ENCODE data around the gene NRXN3. TPM values are rescaled to one million over a fixed set of nuclear protein-coding genes. Genes with fewer than 3 reads are reported as not detected.

Gene NRXN3
- total and polyA plus RNA-seq, 2 of the 4 experiments (the other 2 are of a cell fraction): 4.8 to 25.1 TPM

GRCh38 chr14:79764323-79764722 lies 1594.2 kb downstream of the NRXN3 start:
- H2BK5ac ChIP-seq (ENCODE audit: low read depth, low read length, poor library complexity, severe bottlenecking): no peak overlapping the region
- no peak overlapping the region for H3K27ac ChIP-seq (ENCODE audit: insufficient read depth, low read length)
- no peaks in the 10 kb centered on the region for H3K4me1 ChIP-seq (ENCODE audit: control insufficient read depth, insufficient read depth, low read length)
- no peak overlapping the region for H2AK9ac ChIP-seq (replicated peaks; ENCODE audit: low read depth, low read length, poor library complexity)
- no peak overlapping the region for H3K56ac ChIP-seq (ENCODE audit: extremely low read depth, insufficient read depth, low read length)
- no peak overlapping the region for H2BK15ac ChIP-seq (ENCODE audit: low read depth, low read length)
- in situ Hi-C loops (cut with MboI; ENCODE audit: low sequenced_read_pairs): no loop called here
- no peak overlapping the region for H3K4me2 ChIP-seq (ENCODE audit: low read depth, low read length)
- no TSS peak for BruUV-seq (replicated peaks)
- intact Hi-C loops (cut with micrococcal nuclease): no loop called here
- H3K9me3 ChIP-seq (ENCODE audit: control insufficient read depth, insufficient read depth, low read length): no peaks in the 10 kb centered on the region
- H4K5ac ChIP-seq (ENCODE audit: low read depth, low read length): no peak overlapping the region
- WGBS, 2 experiments (ENCODE audit: extremely low coverage in 2 of 2, insufficient read length in 1 of 2): no CpG with 5 or more reads among the region's 3 CpGs
- no peak for TF ChIP-seq RAD21 (IDR thresholded peaks at IDR 0.05; ENCODE audit: low read length)
- no peak for TF ChIP-seq RFX5 (IDR thresholded peaks at IDR 0.05; ENCODE audit: low read depth, low read length)
- TF ChIP-seq CTCF (conservative IDR thresholded peaks at IDR 0.05; ENCODE audit: low read depth, low read length): no peak
- no peak for TF ChIP-seq BHLHE40 (IDR thresholded peaks at IDR 0.05; ENCODE audit: low read depth, low read length)
- TF ChIP-seq SMC3 (IDR thresholded peaks at IDR 0.05; ENCODE audit: low read depth, low read length): no peak
- no peak for TF ChIP-seq USF2 (IDR thresholded peaks at IDR 0.05; ENCODE audit: low read depth, low read length)
- H2BK120ac ChIP-seq (ENCODE audit: low read depth, low read length): no peak overlapping the region
- DNase-seq: no peak
- no peaks in the 10 kb centered on the region for H3K36me3 ChIP-seq (ENCODE audit: control insufficient read depth, insufficient read depth, low read length)
- ATAC-seq (ENCODE audit: low read depth): no peak
- dilution Hi-C loops (cut with HindIII; ENCODE audit: low sequenced_read_pairs, unreplicated experiment): no loop called here
- no peak overlapping the region for H3K23ac ChIP-seq (ENCODE audit: low read depth, low read length)
- POLR2A ChIA-PET (ENCODE audit: unreplicated experiment): interaction anchor here (0.6 kb wide), 1 partner anchor 14 kb away, joined by 5 read pairs; no protein-coding TSS in a partner anchor
- no peak overlapping the region for H4K91ac ChIP-seq (ENCODE audit: insufficient read depth, low read depth, low read length)
- H4K20me1 ChIP-seq (ENCODE audit: insufficient read depth, low read length): no peaks in the 10 kb centered on the region
- CTCF ChIA-PET: no interaction called here
- H2AK5ac ChIP-seq (ENCODE audit: low read depth, low read length): no peak overlapping the region
- H2BK20ac ChIP-seq (ENCODE audit: low read depth, low read length): no peak overlapping the region
- H3K9ac ChIP-seq (ENCODE audit: low read depth, low read length): no peak overlapping the region
- H3K79me1 ChIP-seq (ENCODE audit: low read depth in 1 of 2, low read length in 2 of 2): no peaks in the 10 kb centered on the region
- no peak overlapping the region for H3K4me3 ChIP-seq (ENCODE audit: insufficient read depth, low read depth, low read length)
- H2AFZ ChIP-seq (replicated peaks; ENCODE audit: low read length, poor library complexity): no peak overlapping the region
- no peak overlapping the region for H3K18ac ChIP-seq (ENCODE audit: low read depth, low read length)
- H4K8ac ChIP-seq (ENCODE audit: low read depth in 2 of 2, low read length in 2 of 2): no peak overlapping the region
- no peaks in the 10 kb centered on the region for H3K9me1 ChIP-seq (ENCODE audit: insufficient read depth, low read length)
- no peak overlapping the region for H3K14ac ChIP-seq (replicated peaks; ENCODE audit: low read depth, low read length)
- H3K27me3 ChIP-seq (ENCODE audit: control insufficient read depth, insufficient read depth, low read length): no peaks in the 10 kb centered on the region
- no peak overlapping the region for H3K4ac ChIP-seq (ENCODE audit: low read depth, low read length)

Measured in IMR-90 (cell line).